ENCODE results near the gene NEK1.

DNA sequence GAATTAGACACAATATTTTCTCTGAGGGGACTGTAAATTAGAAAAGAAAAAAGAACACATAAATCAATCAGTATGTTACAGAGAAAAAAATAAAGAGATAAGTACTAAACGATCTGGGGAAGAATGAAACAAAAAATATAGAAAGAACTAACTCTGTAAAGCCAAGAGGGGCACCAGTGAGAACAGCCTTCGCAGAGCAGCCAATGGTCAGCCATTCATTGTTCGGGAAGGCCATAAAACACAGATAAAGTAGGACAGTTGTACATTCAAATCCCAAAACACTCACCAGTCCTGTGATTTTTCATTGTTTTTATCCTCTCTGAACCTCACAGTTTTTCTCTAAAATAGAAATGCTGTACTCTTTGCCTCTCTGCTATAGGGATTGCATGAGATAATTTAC, 127.9 kb downstream of the NEK1 start:
- TF ChIP-seq EZH2 (optimal IDR thresholded peaks at IDR 0.05; ENCODE audit: low read depth, low read length), result no peak
- TF ChIP-seq, protein P1, sequence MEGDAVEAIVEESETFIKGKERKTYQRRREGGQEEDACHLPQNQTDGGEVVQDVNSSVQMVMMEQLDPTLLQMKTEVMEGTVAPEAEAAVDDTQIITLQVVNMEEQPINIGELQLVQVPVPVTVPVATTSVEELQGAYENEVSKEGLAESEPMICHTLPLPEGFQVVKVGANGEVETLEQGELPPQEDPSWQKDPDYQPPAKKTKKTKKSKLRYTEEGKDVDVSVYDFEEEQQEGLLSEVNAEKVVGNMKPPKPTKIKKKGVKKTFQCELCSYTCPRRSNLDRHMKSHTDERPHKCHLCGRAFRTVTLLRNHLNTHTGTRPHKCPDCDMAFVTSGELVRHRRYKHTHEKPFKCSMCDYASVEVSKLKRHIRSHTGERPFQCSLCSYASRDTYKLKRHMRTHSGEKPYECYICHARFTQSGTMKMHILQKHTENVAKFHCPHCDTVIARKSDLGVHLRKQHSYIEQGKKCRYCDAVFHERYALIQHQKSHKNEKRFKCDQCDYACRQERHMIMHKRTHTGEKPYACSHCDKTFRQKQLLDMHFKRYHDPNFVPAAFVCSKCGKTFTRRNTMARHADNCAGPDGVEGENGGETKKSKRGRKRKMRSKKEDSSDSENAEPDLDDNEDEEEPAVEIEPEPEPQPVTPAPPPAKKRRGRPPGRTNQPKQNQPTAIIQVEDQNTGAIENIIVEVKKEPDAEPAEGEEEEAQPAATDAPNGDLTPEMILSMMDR (IDR thresholded peaks at IDR 0.05; ENCODE audit: low read length), result no peak

Data from MM.1S (cell line).